ENCODE results near the gene CNDP1.
"Not testable (repeated sequence)": the region's sequence is repeated elsewhere in the genome, so short reads cannot be mapped to it uniquely, and the experiment has no call there.

CNDP1 gene

DNA sequence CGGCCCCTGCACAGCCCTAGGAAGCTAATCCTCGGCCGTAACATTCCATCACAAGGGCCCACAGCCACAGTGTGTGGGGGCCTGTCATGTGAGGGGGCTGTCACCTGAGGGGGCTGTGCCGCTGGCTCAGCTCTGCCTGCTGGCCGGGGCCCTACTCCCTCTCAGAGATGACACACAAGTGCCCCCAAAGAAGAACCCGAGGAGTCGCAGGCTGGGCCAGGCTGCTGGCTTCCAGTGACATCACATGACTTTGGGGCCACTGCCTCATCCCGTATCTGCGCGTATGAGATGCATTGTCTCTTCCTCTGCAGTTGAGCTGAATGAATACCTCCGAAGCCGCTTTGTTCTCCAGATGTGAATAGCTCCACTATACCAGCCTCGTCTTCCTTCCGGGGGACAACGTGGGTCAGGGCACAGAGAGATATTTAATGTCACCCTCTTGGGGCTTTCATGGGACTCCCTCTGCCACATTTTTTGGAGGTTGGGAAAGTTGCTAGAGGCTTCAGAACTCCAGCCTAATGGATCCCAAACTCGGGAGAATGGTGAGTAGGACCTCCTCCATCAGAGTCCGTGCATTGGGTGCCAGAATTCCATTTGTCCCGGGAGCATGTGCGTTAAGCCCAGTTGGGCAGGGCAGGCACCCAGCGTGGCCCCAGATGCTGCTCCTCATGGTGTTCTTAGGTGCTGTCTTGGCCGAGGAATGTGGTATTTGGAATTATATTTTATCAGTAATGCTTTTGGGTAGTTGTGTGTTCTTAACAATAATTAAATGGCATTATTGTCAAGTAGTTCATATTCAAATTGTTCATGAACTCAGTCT, at the start of gene CNDP1:
TSS of gene CNDP1 (plus strand) at position 351 of the 820 bp plus-strand sequence. CDS start at position 519, 168 bp downstream.
- in situ Hi-C loops (cut with HindIII; ENCODE audit: low sequenced_read_pairs): no loop called here

GRCh38 chr18:74486119-74486849, 48.0 kb upstream of the CNDP1 start:
- in situ Hi-C loops (cut with HindIII; ENCODE audit: low sequenced_read_pairs): no loop called here

DNA sequence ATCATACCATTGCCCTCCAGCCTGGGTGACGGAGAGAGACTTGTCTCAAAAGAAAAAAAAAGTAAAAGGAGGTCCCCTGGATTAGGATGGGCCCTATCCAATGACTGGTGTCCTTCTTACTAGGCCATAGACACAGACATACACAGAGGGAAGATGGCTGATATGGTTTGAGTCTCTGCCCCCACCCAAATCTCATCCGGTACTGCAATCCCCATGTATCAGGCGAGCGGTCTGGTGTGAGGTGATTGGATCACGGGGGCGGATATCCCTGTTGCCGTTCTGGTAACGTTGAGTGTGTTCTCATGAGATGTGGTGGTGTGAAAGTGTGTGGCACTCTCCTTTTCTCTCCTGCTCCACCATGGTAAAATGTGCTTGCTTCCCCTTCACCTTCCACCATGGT, 45.9 kb upstream of the CNDP1 start:
- in situ Hi-C loops (cut with HindIII; ENCODE audit: low sequenced_read_pairs): no loop called here

GRCh38 chr18:74488864-74489263, 45.4 kb upstream of the CNDP1 start:
- in situ Hi-C loops (cut with HindIII; ENCODE audit: low sequenced_read_pairs): no loop called here

DNA sequence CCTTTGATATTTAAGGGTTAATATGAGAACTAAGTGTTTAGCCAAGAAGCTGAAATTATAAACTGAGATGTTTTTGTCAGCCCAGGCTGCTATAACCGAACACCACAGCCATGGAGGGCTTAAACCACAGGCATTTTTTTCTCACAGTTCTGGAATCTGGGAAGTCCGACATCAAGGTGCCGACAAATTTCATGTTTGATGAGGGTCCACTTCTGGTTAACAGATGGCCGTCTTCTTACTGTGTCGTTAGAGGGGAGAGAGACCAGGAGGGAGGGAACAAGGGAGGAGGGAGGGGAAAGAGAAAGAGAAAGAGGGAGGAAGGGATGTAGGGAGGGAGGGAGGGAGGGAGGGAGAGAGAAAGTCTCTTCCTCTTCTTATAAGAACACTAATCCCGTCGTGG, 44.6 kb upstream of the CNDP1 start:
- in situ Hi-C loops (cut with HindIII; ENCODE audit: low sequenced_read_pairs): no loop called here

DNA sequence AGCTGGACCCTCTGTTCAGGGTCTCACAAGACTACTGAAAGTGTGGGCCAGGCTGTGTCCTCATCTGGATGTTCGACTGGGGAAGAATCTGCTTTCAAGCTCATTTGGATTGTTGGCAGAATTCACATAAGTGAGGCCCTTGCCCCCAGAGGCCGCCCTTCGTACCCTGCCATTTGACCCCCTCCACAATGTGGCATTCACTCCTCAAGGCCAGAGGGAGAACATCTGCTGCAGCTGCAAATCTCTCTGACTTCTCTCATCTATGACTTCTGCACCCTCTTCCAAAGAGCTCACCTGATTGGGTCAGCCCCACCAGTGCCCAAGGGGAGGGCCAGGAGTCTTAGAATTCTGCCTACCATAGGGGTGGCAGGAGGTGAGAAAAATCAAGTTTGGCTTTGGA, 42.0 kb upstream of the CNDP1 start:
- in situ Hi-C loops (cut with HindIII; ENCODE audit: low sequenced_read_pairs): no loop called here

- in situ Hi-C loops (cut with HindIII; ENCODE audit: low sequenced_read_pairs): no loop called here
These were observed 40.6 kb upstream of the CNDP1 start for GRCh38 chr18:74493689-74494088.

DNA sequence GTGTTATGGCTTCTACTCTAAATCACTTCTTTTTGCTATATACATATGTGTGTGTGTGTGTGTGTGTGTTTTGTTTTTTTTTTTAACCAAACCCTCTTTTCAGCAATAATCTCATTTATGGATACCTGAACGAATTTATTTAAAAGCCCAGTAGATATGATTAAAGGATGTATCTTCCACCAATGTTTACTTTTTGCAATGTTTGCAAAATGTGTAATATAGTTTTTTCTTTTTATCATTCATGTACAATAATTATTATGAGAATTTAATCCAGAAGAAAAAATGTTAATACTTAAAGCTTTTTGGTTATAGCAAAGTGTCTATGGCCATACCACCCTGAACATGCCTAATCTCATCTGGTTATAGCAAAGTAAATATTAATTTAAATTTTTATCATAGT, 39.8 kb upstream of the CNDP1 start:
- in situ Hi-C loops (cut with HindIII; ENCODE audit: low sequenced_read_pairs): no loop called here

GRCh38 chr18:74495581-74496507, 38.5 kb upstream of the CNDP1 start, which contains the start of gene CNDP2:
Gene CNDP2 (plus strand): TSS chr18:74496363. CDS start chr18:74499974, 3,611 bp downstream.
- in situ Hi-C loops (cut with HindIII; ENCODE audit: low sequenced_read_pairs): no loop called here

- in situ Hi-C loops (cut with HindIII; ENCODE audit: low sequenced_read_pairs): no loop called here
These were observed 37.6 kb upstream of the CNDP1 start for GRCh38 chr18:74496508-74497323.

DNA sequence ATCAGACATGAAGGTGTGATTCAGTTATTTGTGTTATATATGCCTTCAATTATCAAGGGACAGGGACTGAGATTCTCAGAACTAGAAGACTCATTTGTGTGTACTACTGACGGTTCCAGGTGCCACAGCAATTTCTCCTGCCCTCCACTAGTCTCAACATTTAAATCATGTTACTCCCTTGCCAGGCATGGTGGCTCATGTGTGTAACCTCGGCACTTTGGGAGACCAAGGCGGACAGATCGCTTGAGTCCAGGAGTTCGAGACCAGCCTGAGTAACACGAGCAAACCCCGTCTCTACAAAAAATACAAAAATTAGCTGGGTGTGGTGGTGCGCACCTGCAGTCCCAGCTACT, 37.0 kb upstream of the CNDP1 start:
- in situ Hi-C loops (cut with HindIII; ENCODE audit: low sequenced_read_pairs): no loop called here

DNA sequence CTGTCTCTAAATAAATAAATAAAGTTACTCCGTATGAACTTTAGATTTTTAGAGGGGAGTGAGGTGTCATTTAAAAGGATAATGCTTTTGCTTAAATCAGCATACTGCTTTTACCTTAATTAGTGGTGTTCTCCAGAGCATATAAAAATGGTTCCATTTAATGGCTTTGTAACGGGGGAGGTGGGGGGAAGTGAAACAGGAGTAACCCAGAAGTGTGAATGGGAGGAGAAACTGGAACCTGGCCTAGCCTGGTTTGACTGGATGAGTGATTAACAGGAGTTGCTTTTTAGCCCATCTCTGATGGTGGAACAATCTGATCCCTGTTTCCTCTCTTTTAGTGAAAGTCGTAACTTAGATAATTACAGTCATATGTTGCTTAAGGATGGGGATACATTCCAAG, 36.5 kb upstream of the CNDP1 start:
- in situ Hi-C loops (cut with HindIII; ENCODE audit: low sequenced_read_pairs): no loop called here

DNA sequence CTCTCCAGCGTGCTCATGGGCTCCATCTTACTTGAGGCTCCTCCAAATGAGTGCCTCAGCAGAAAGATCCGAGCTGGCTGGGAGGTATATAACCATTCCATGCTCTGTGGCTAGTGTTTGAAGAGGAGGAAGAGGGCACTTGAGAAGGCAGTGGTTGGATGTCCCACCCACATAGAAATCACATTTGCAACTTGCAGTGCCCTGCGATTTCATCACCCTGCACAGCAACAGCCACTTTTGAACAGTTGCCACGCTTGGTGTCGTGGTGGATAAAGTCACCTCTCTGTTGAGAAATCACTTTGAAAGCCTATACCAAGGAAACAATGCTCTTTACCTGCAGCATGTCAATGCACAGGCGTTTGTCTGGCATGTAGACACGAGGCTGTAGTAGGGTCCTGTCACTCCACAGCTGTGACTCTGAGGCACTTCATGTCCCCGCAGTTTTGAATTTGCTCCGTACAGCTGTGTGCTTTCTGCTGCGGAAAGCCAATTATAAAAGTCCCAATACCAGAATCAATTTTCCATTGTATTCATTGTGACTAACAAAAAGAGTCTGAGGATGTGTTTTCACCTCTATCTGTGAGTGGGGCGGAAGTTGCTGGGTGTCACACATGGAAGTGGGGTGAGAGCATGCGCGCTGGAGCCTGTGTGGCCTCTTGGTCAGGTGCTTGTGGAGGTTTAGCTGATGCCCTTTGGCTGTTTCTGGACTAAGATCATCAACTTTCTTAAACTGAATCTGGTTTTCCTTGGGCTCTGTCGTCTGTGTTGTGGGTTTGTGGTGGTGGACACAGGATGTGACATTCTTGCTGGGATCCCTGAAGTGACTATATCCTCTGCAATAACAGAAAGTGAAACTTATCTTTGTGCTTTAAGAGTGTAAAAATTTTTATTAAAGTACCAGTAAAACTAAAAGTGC, 35.3 kb upstream of the CNDP1 start:
- in situ Hi-C loops (cut with HindIII; ENCODE audit: low sequenced_read_pairs): no loop called here

GRCh38 chr18:74499633-74500032, 34.7 kb upstream of the CNDP1 start:
- in situ Hi-C loops (cut with HindIII; ENCODE audit: low sequenced_read_pairs): no loop called here

DNA sequence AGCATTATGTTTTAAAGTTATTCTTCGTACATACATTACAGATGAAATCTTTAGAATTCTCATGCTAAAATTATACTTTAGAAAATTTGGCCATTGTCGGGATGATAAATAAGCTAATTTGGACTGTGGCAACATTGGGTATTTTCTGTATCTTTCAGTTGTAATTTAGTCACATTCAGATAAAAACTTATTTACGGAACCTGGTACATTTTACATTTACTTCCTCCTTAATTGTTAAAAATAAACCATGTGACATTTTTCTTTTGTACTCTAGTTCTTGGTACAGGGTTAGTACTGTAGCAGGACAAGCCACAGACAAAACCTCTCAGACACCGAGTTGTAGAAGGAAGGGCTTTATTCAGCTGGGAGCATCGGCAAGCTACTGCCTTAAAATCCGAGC, 33.9 kb upstream of the CNDP1 start:
- in situ Hi-C loops (cut with HindIII; ENCODE audit: low sequenced_read_pairs): no loop called here

- in situ Hi-C loops (cut with HindIII; ENCODE audit: low sequenced_read_pairs): not testable (repeated sequence)
These were observed 33.5 kb upstream of the CNDP1 start for GRCh38 chr18:74500774-74501173.

- in situ Hi-C loops (cut with HindIII; ENCODE audit: low sequenced_read_pairs): no loop called here
These were observed 32.9 kb upstream of the CNDP1 start for GRCh38 chr18:74501386-74501785.

DNA sequence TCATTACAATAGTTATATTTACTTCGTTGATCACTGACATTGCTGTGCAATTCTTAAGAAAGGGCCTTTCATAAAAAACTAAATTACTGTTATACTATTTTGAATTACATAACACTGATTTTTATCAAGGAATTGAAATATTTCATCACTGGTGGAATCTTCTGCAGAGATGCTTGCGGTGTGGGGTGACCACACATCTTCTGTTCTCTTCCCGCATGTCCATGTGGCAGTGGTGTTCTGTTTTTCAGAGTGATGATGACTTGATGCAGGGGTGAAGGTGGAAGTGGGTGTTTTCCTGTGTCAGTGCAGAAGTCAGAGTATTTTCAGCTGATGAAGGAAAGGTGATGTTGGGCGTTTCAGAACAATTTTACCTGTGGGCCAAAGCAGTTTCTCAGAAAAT, 31.2 kb upstream of the CNDP1 start:
- in situ Hi-C loops (cut with HindIII; ENCODE audit: low sequenced_read_pairs): no loop called here

GRCh38 chr18:74505776-74506175, 28.5 kb upstream of the CNDP1 start:
- in situ Hi-C loops (cut with HindIII; ENCODE audit: low sequenced_read_pairs): no loop called here

Data from endothelial cell of hepatic sinusoid (primary cell).